ENCODE results near the gene DCDC1.

DCDC1 gene

DNA sequence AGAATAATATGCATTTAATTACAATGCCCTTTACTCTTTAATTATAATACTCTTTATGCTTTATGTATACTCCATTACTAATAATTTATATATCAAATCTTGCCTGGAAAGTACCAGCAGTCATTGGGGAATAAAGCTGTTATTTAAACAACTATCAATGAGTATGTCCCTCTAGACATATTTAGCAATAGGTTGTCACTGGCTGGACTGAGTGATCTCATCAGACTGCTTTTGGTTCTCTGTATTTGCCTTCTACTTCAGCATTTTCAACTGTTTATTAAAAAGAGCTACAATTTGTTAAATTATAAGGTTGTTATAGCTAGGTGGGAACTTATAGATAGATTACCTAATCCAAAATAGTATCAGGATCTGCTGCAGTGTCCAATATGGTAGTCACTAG lies 267.2 kb downstream of the DCDC1 start:
- DNase-seq, result no peak

- DNase-seq, result no peak
These were observed 273.2 kb downstream of the DCDC1 start for GRCh38 chr11:31096191-31096805.

- no peak for DNase-seq
These were observed 276.9 kb downstream of the DCDC1 start for GRCh38 chr11:31092638-31093037.

GRCh38 chr11:31089117-31089516 lies 280.4 kb downstream of the DCDC1 start:
- no peak for DNase-seq

- no peak for DNase-seq
These were observed 299.9 kb downstream of the DCDC1 start for GRCh38 chr11:31069447-31070205.

DNA sequence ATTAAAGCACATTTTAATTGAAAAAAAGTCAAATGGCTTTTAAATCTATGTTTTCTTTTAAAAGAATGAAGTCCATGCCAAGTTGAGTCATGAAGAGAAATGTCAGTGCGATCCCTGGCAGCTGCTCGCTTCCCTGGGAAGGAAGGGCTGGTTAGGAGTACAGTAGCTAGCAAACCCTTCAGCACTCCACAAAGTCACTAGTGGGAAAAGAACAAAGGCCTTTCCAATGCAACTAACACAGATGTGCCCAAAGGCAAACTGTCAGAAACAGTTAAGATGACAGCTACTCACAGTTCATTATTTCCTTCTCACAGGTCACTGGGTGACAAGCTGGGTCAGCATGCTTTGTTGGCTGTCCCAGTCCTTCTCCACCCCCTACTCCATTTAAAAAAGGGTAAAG lies 308.7 kb downstream of the DCDC1 start:
- no peak for DNase-seq

GRCh38 chr11:31059529-31059928 lies 310.0 kb downstream of the DCDC1 start:
- no peak for DNase-seq

GRCh38 chr11:31050061-31050765 lies 319.3 kb downstream of the DCDC1 start:
- no peak for DNase-seq

DNA sequence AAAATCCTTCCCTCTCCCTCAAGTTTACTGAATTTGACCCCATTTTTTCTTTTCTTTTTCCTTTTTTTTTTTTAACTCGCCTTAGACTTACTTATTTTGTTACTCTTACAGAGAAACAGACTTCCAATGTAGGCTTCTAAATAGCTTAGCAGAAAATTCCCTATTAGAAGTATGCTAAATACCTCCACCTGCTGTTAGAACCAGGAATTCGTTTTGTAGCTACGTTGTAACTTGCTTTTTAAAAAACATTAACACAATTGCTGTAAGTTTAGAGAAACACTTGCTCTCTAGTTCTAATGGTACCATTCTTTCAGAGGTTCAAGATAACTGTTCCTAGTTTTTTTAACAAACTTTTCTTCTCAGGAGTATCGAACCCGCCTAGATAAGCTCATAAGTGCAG lies 324.2 kb downstream of the DCDC1 start:
- DNase-seq, result no peak

DNA sequence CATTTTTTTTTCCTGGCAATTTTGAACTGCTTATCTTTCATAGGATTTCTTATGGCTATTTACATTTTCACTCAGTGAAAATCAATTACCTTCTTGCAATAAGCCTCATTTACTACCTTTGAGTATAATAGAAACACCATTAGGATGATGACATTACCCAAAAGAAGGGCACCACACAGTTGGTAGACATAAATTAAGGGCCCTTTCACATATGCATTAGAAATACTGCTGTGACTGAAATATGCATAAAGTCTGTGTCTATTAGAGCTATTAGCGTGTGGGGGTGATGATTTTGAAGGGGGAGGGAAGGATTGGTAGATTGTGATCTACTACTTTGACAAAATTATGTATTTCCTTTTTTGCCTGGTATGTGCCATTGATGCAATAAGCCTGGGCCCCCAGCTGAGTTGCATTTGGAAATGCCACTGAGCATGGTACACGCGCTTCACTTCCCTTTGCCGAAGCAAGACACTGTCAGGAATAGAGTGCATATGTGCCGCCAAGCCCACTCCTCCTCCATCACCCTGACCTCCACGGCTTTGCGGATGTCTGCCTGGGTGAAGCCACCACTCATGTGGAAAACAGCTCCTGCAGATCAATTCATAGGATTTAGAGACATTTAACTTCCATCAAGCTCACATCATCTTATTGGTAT lies 339.3 kb downstream of the DCDC1 start:
- no peak for DNase-seq

GRCh38 chr11:31026315-31026714 lies 343.2 kb downstream of the DCDC1 start:
- no peak for DNase-seq

GRCh38 chr11:31022080-31022479 lies 347.5 kb downstream of the DCDC1 start:
- DNase-seq, result no peak

DNA sequence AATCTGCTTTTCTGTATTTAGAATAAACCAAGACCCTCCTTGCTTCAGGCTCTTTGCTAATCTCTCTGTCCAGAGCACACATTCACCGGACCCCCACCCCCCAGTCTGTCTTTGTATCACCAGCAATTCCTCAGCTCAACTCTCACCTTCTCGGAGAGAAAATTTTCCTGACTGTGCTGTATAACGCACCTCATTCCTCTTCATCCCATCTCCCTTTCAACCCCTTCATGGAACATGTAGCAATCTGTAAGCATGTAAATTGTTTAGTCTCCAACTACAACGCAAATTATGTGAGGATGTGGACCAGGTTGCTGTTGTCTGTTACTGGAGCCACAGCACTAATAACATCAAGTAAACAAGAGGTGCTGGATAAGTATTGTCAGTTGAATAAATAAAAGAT lies 349.8 kb downstream of the DCDC1 start:
- DNase-seq, result no peak

- no peak for DNase-seq
These were observed 364.3 kb downstream of the DCDC1 start for GRCh38 chr11:31005202-31005601.

GRCh38 chr11:31001427-31001826 lies 368.1 kb downstream of the DCDC1 start:
- no peak for DNase-seq

DNA sequence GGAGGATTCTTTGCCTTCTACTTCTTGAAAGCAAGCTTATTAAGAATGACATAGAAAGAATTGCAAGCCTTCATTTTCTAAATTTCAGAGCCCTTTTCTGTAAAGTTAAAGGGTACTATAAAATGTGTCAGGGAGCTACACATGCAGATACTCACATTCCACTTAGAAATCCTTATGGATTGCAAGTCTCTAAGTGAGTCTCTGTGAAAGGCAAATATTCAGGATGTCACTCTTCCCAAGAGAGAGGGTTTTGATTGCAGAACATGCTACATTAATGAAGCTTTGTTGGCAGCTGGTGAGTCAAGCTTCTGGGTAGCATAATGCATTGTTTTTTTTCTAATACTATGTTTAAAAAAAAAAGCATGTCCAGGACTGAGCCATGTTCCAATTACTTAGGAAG lies 369.2 kb downstream of the DCDC1 start:
- DNase-seq, result no peak

GRCh38 chr11:30992513-30992849 lies 377.1 kb downstream of the DCDC1 start:
- DNase-seq, result no peak

- no peak for DNase-seq
These were observed 377.6 kb downstream of the DCDC1 start for GRCh38 chr11:30991802-30992512.

- DNase-seq, result no peak
These were observed 378.2 kb downstream of the DCDC1 start for GRCh38 chr11:30991376-30991775.

- no peak for DNase-seq
These were observed 378.8 kb downstream of the DCDC1 start for GRCh38 chr11:30990625-30991296.

DNA sequence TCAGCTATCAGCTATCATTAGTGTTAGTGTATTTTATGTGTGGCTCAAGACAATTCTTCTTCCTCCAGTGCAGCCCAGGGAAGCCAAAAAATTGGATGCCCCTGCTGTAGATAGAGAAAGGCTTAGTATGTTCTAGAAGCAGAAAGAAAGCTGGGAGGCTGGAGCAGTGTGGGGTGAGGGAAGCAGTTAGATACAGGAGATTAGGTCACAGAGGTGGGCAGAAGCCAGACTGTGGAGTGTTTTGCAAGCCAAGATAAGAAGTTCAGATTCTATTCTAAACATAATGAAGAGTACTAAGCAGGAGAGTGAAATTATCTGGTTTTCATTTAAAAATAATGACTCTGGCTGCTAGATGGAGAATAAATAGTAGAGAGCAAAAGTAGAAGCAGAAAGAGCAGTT lies 381.7 kb downstream of the DCDC1 start:
- no peak for DNase-seq

- no peak for DNase-seq
These were observed 384.0 kb downstream of the DCDC1 start for GRCh38 chr11:30985536-30985935.

DNA sequence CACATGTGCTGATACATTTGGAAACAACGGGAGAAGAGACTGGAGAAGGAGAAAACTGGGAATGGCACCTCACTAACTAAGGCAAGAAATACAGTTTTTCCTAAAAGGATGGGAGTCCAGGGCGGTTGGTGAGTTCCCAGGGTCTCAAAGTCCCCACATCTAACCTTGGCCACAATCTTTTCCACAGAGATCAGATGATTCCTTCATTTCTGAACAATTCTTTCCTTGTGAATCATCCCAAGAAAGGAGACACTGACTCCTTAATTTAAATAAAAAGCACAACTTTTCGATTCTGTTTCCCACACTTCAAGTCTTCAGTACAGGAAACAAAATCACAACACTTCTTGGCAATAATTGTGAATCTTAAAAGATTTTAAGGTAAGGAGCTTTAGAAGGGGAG lies 384.7 kb downstream of the DCDC1 start:
- DNase-seq, result no peak
